ENCODE results near the gene ZDHHC11. TPM values are rescaled to one million over a fixed set of nuclear protein-coding genes. Genes with fewer than 3 reads are reported as not detected.
"Not testable (repeated sequence)": the region's sequence is repeated elsewhere in the genome, so short reads cannot be mapped to it uniquely, and the experiment has no call there.

ZDHHC11 gene
- total and polyA plus RNA-seq, 5 experiments from 2014 or later, result 9.8 to 16.4 TPM; not detected in 3

DNA sequence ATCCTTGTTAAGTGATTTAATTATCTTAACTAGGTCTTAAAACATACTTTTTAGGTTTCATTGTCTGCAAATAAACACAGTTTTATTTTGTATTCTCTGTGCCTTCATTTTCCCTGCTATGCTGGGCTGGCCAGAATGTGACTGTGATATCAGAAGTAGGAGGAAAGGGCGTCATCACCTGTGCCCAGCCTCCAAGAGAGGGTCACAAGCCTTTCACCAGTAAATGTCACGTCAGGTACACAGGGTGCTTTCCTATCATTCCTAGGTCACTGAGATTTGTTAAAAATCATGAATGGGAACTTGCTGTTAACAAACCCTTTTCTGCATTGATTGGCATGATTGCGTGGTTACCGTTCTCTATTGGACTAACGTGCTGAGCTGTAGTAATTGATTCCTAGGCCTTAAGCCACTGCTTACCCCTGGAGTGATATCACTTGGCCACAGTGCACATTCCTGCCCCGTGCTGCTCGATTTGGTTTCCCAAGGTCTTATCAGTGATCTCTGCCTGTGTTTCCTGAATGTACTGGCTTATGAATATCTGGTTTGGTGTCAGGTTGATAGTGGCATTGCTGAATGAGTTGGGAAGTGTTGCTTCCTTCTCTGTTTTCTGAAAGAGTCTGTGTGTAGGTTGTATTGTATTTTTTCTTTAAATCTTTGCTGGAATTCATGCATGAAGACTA lies 14.7 kb downstream of the ZDHHC11 start:
- H3K27ac Mint-ChIP-seq, H3K9me3 Mint-ChIP-seq, POLR2A ChIA-PET, H3K36me3 Mint-ChIP-seq, ATAC-seq, H3K4me3 Mint-ChIP-seq, H3K4me1 Mint-ChIP-seq, DNase-seq, H3K27me3 Mint-ChIP-seq: not testable (repeated sequence)

DNA sequence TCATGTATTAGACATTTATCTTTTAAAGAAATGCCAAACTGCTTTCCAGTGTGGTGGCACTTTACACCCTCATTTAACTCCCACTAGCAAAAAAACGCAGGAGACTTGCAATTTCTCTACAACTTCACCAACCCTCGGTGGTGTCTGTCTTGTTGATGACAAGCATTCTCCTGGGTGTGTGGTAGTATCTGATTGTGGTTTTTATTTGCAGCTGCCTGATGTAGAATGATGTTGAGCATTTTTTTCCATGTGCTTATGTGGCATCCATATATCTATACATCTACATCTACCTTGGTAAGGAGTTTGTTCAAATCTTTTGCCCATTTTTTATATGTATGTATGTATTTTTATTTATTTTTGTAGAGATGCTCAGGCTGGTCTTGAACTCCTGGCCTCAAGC lies 16.8 kb downstream of the ZDHHC11 start:
- H3K4me3 Mint-ChIP-seq, ATAC-seq, POLR2A ChIA-PET, H3K4me1 Mint-ChIP-seq, H3K36me3 Mint-ChIP-seq, H3K9me3 Mint-ChIP-seq, DNase-seq, H3K27ac Mint-ChIP-seq, H3K27me3 Mint-ChIP-seq: not testable (repeated sequence)

DNA sequence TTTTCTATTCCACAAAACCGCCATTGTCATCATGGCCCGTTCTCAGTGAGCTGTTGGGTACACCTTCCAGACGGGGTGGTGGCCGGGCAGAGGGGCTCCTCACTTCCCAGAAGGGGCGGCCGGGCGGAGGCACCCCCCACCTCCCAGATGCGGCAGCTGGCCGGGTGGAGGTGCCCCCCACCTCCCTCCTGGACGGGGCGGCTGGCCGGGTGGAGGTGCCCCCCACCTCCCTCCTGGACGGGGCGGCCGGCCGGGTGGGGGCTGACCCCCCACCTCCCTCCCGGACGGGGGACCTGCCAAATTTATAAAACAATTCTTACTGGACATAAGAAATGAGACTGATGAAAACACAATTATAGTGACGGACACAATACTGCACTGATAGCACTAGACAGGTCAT lies 22.6 kb downstream of the ZDHHC11 start:
- ATAC-seq, POLR2A ChIA-PET, H3K9me3 Mint-ChIP-seq, H3K36me3 Mint-ChIP-seq, DNase-seq, H3K4me3 Mint-ChIP-seq, H3K27ac Mint-ChIP-seq, H3K27me3 Mint-ChIP-seq, H3K4me1 Mint-ChIP-seq: not testable (repeated sequence)

DNA sequence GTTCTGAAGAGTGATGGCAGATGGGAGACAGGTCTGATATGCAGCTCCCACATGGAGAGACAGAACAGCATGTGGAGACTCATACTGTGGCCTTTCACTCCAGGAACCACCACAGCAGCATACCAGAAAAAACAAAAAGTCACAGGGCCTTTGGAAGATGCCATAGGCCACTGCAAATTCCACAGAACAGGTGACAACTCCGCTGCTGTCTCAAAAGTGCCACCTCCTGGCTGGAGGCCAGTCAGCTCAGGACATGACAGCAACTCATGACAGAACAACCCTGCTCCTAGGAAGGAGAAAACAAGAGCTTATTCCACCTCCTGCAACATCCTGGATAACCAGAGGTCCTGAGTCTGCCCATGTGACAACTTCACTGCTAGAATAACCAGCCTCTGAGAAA lies 25.2 kb downstream of the ZDHHC11 start:
- H3K27ac Mint-ChIP-seq, H3K36me3 Mint-ChIP-seq, H3K27me3 Mint-ChIP-seq, H3K4me1 Mint-ChIP-seq, H3K4me3 Mint-ChIP-seq, POLR2A ChIA-PET, DNase-seq, H3K9me3 Mint-ChIP-seq, ATAC-seq: not testable (repeated sequence)

DNA sequence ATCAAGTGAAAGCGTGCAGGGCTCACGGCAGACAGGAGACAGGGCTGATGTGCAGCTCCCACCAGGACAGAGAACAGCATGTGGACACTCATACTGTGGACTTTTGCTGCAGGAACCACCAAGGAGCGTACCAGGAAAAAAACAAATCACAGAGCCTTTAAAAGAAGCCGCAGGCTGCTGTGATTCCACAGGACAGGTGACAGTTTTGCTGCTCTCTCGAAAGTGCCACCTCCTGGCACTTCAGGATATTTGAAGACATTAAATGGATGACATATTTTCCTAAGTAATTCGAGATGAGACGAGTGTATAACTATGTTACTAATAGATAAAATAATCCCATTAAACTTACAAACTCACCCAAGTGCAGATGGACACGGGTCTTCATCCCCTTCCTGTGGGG lies 29.3 kb downstream of the ZDHHC11 start:
- peaks cover 0 to 5% (median 0%) of the 10 kb centered on the region in 9 donors for H3K9me3 Mint-ChIP-seq

DNA sequence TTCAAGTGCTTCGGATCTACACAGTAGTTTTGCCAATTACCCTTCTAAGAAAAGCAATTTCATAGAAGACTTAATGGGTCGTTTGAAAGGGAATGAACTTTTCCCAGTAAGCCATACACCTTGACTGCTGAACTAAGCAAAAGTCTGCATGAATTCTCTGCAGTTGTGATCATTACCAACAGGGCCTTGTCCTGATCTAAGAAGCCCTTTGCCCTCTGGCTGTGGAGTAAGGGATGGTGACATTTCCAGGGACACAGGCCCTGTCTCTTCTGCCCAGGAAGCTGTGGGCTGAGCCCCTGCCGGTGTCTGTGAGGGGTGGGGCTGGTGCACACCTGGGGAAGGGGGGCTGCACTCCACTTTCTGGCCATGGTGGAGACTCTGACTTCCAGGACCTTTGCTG lies 30.5 kb downstream of the ZDHHC11 start:
- Mint-ChIP-seq H3K27ac (peak overlapping the region in 1 of 10 donors; percentile 1), H3K4me3 (no peak overlapping the region), H3K4me1 (no peaks in the 10 kb centered on the region), H3K27me3 (peaks cover 0 to 15% (median 2%) of the 10 kb centered on the region in 5 donors), H3K36me3 (peaks cover 2 to 11% (median 6%) of the 10 kb centered on the region in 3 donors), H3K9me3 (peaks cover 0 to 8% (median 4%) of the 10 kb centered on the region in 9 donors)
- DNase-seq (no peak), ATAC-seq (no peak)
- POLR2A ChIA-PET, result no interaction called here

More for the DNA sequence above, 29.3 kb downstream of the ZDHHC11 start:
- Mint-ChIP-seq H3K36me3 (peaks cover 2 to 6% (median 6%) of the 10 kb centered on the region in 3 donors), H3K4me3 (no peak overlapping the region), H3K4me1 (no peaks in the 10 kb centered on the region), H3K27me3 (peaks cover 0 to 11% (median 2%) of the 10 kb centered on the region in 5 donors), H3K27ac (no peak overlapping the region)
- no peak for ATAC-seq
- POLR2A ChIA-PET, result no interaction called here
- DNase-seq, result no peak

DNA sequence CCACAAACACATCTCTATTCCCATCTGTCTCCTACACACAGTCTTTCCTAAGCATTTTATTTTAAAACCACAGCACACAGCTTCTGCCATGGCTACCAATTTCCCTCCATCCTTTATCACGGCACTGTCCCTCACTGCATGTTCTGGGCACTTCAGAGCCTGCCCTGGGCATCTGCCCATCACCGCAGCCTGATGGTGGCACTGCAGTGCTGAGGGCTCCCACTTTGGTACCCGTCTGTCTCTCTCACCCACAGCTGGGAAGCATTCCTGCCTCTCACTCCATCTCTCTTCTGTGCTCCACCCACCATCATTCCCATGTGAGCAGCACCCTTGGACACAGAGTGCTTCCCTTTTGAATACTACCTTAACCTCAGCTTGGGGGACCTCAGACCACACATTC lies 31.7 kb downstream of the ZDHHC11 start:
- H3K4me1 Mint-ChIP-seq, result no peaks in the 10 kb centered on the region

DNA sequence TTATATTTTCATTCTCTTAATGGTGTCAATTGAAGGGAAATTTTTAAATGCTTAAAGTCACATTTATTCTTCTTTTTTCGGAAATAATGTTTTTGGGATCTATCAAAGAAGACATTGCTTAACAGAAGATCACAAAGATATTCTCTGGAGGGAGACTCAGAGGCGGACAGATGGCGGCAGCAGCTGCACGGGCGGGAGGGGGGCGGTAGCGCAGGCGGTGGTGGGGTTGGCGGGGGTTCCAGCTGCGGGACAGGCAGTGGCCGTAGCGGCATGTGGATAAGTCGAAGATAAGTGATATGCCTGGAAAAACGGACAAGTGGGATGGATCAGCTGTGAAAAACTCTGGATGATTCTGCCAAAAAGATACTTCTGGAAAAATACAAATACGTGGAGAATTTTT lies 34.6 kb downstream of the ZDHHC11 start:
- Mint-ChIP-seq H3K9me3 (peaks cover 0 to 14% (median 3%) of the 10 kb centered on the region in 9 donors), H3K4me3 (no peak overlapping the region), H3K27me3 (peaks cover 0 to 12% (median 0%) of the 10 kb centered on the region in 5 donors), H3K27ac (no peak overlapping the region), H3K36me3 (peaks cover 0 to 11% (median 0%) of the 10 kb centered on the region in 3 donors), H3K4me1 (no peaks in the 10 kb centered on the region)
- ATAC-seq (no peak), DNase-seq (no peak)
- POLR2A ChIA-PET, result no interaction called here

More for the DNA sequence above, 31.7 kb downstream of the ZDHHC11 start:
- Mint-ChIP-seq H3K9me3 (peaks cover 0 to 14% (median 3%) of the 10 kb centered on the region in 9 donors), H3K4me3 (no peak overlapping the region), H3K36me3 (peaks cover 0 to 11% (median 6%) of the 10 kb centered on the region in 3 donors), H3K27me3 (peaks cover 0 to 14% (median 2%) of the 10 kb centered on the region in 5 donors), H3K27ac (no peak overlapping the region)
- ATAC-seq (no peak), DNase-seq (no peak)
- POLR2A ChIA-PET, result no interaction called here

DNA sequence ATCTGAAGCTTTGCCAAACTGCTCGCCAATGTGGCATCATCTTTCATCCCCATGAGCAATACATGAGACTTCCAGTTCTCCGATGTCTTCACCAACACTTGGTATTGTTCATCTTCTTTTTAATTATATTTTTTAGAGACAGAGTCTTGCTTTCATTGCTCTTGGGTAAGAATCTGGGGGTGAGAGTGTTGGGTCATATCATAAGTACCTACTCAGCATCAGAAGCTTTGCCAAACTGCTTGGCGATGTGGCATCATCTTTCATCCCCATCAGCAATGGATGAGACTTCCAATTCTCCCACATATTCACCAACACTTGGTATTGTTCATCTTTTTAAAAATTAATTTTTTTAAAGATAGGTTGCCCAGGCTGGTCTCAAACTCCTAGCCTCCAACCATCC lies 35.3 kb downstream of the ZDHHC11 start:
- ATAC-seq (no peak), DNase-seq (no peak)
- Mint-ChIP-seq H3K27me3 (peaks cover 0 to 12% (median 2%) of the 10 kb centered on the region in 5 donors), H3K4me1 (no peaks in the 10 kb centered on the region), H3K27ac (no peak overlapping the region), H3K9me3 (peaks cover 0 to 14% (median 3%) of the 10 kb centered on the region in 9 donors), H3K36me3 (peaks cover 0 to 11% (median 0%) of the 10 kb centered on the region in 3 donors), H3K4me3 (no peak overlapping the region)
- POLR2A ChIA-PET, result no interaction called here

DNA sequence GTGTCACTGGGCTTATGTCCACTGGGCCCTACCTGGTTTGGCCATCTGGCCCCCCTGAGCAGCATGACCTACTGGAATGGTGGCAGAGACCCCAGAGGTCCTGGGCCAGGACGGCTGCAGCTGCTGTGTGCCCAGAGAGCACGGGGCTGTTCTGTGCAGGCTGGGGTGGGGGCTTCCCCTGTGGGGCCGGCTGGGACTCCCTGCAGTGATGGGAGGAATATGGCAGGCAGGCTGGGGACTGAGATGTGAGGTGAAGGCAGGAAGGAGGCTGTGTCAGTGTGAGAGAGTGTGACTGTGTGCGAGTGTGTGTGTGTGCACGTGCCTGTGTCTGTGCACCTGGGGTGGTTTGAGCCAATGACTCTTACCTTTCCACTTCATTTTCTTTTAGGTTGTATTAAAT lies 37.2 kb downstream of the ZDHHC11 start:
- ATAC-seq, H3K27ac Mint-ChIP-seq, POLR2A ChIA-PET, DNase-seq, H3K4me1 Mint-ChIP-seq, H3K4me3 Mint-ChIP-seq, H3K27me3 Mint-ChIP-seq: not testable (repeated sequence)
- Mint-ChIP-seq H3K36me3 (peaks cover 0 to 11% (median 0%) of the 10 kb centered on the region in 3 donors), H3K9me3 (peaks cover 0 to 14% (median 3%) of the 10 kb centered on the region in 9 donors)

DNA sequence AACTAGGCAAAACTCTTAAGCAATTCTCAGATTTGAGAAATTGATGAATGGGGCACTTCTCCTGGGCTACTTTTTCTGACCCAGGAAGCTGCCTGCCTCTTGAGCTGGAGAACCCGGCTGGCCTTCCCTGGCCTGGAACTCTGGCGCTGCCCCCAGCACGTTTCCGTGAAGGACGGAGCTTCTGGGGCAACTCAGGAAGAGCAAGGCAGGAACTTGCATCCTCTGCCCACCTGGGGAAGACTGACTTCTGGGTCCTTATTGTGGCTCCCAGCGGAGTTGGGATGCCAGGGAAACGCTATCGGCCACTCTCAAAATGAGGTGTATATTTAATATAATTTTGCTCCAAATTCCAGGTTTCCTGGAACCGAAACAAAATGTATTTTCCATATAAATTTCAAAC lies 39.4 kb downstream of the ZDHHC11 start:
- POLR2A ChIA-PET, H3K4me3 Mint-ChIP-seq, H3K4me1 Mint-ChIP-seq, H3K27ac Mint-ChIP-seq, ATAC-seq, DNase-seq, H3K27me3 Mint-ChIP-seq: not testable (repeated sequence)
- Mint-ChIP-seq H3K36me3 (peaks cover 0 to 11% (median 0%) of the 10 kb centered on the region in 3 donors), H3K9me3 (peaks cover 0 to 14% (median 3%) of the 10 kb centered on the region in 9 donors)

DNA sequence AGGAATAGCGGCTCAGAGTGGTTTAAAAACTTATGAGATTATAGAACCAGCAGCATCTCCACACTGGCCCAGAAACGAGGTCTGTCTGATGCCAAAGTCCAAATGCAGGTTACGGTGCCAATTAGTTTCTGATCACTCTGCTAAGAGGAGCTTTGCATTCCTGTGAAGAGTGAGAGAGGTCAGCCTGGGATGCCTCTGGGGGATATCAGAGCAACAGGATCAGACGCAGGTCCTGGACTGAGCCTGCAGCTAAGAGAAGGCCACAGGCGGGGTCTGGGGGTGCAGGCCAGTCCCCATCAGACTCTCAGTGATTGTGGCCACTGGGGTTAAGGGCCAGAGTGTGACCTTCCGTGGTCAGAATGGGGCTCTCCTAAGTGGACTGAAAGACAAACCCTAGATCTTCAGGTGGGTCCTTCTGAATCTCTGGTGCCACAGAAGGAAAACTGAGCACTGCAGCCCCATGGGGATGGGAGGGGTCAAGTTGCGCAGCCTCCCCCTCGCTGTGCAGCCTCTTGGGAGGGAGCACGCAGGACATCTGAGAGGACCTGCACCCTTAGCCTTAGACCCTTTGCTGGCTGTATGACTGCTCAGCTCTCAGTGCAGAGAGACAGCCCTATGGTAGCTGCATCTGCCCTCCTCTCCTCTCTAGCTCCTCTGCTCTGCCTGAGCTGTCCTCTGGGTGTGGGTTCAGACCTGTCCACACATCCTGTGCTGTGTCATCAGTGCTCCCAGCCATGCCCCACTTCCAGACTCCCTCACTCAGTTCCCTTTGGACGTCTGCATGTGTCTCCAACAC lies 42.9 kb downstream of the ZDHHC11 start:
- H3K27ac Mint-ChIP-seq, DNase-seq, H3K4me3 Mint-ChIP-seq, POLR2A ChIA-PET, ATAC-seq, H3K4me1 Mint-ChIP-seq: not testable (repeated sequence)
- H3K36me3 Mint-ChIP-seq, result peaks cover 2 to 22% (median 6%) of the 10 kb centered on the region in 3 donors
- peaks cover 8 to 34% (median 20%) of the 10 kb centered on the region in 9 donors for H3K9me3 Mint-ChIP-seq
- H3K27me3 Mint-ChIP-seq, result peaks cover 4 to 20% (median 9%) of the 10 kb centered on the region in 5 donors

DNA sequence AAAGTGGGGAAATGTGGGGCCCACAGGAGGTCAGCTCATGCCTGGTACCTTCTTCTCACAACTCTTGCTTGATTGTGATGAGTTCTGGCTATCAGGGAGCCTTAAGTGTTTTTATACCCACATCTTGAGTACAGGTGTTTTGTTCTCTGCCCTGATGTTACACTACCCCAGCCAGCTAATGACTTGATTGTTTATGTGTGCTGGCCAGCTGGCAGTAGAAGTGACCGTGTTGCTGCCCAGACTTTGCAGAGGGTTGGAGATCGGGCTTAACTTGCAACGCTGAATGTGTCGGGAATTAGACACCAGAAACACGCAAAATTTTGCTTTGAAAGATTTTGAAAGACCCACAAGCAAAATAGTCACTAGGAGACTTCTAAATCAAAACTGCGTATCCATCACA lies 49.3 kb downstream of the ZDHHC11 start:
- no peak overlapping the region for H3K27ac Mint-ChIP-seq
- DNase-seq, result no peak
- peaks cover 8 to 44% (median 28%) of the 10 kb centered on the region in 9 donors for H3K9me3 Mint-ChIP-seq
- H3K4me3 Mint-ChIP-seq, result no peak overlapping the region
- no peak for ATAC-seq
- no peaks in the 10 kb centered on the region for H3K4me1 Mint-ChIP-seq
- POLR2A ChIA-PET, result no interaction called here
- peaks cover 2 to 30% (median 12%) of the 10 kb centered on the region in 5 donors for H3K27me3 Mint-ChIP-seq
- peaks cover 2 to 26% (median 9%) of the 10 kb centered on the region in 3 donors for H3K36me3 Mint-ChIP-seq
